ENCODE measurements around the gene RNLS. TPM values are rescaled to one million over a fixed set of nuclear protein-coding genes. Genes with fewer than 3 reads are reported as not detected.
A peak's percentile ranks its signal among the peaks of the same experiment; 100 is the strongest.

The RNLS gene
- total and polyA plus RNA-seq, 2 donors from 2014 or later = 19.5 to 21.1 TPM

- DNase-seq (peak; percentile 35 to 93 (median 60)), FAIRE-seq (no peak)
- no peaks in the 10 kb centered on the region for H3K36me3 ChIP-seq (ENCODE audit: control insufficient read depth in 2 of 3, insufficient read depth in 3 of 3, low read length in 3 of 3)
- peak overlapping the region; percentile 18 to 57 (median 25) for H3K4me3 ChIP-seq (ENCODE audit: low read length in 3 of 3)
- intact Hi-C loops (cut with DNase I) = no loop called here
- H3K27me3 ChIP-seq (ENCODE audit: control insufficient read depth, insufficient read depth, low read length) = no peaks in the 10 kb centered on the region
- peaks cover 10 to 41% (median 17%) of the 10 kb centered on the region in 3 donors for H3K4me1 ChIP-seq (ENCODE audit: control insufficient read depth in 2 of 3, insufficient read depth in 2 of 3, low read depth in 1 of 3, low read length in 3 of 3)
- no peaks in the 10 kb centered on the region for H3K9me3 ChIP-seq (ENCODE audit: control insufficient read depth in 2 of 3, insufficient read depth in 1 of 3, low read length in 3 of 3)
- peak overlapping the region; percentile 85 to 93 for H3K27ac ChIP-seq (ENCODE audit: low read depth in 2 of 2, low read length in 2 of 2)
- no peak for TF ChIP-seq CTCF (IDR thresholded peaks at IDR 0.05; ENCODE audit: borderline replicate concordance, extremely low read depth, insufficient read depth)
- peak overlapping the region in 2 of 3 donors; percentile 8 to 68 for H3K9ac ChIP-seq (ENCODE audit: low read length in 3 of 3)
Observed at GRCh38 chr10:88385601-88386203, 197.4 kb downstream of the RNLS start.

GRCh38 chr10:88383276-88383675 is 199.8 kb downstream of the RNLS start:
- no peak for FAIRE-seq
- H3K9ac ChIP-seq (ENCODE audit: low read length in 3 of 3) = no peak overlapping the region

GRCh38 chr10:88382699-88383098 is 200.4 kb downstream of the RNLS start:
- Histone ChIP-seq H3K4me3 (ENCODE audit: low read length in 3 of 3) (no peak overlapping the region), H3K9me3 (ENCODE audit: control insufficient read depth in 2 of 3, insufficient read depth in 1 of 3, low read length in 3 of 3) (no peaks in the 10 kb centered on the region), H3K4me1 (ENCODE audit: control insufficient read depth in 2 of 3, insufficient read depth in 2 of 3, low read depth in 1 of 3, low read length in 3 of 3) (peaks cover 10 to 23% (median 14%) of the 10 kb centered on the region in 3 donors), H3K9ac (ENCODE audit: low read length in 3 of 3) (no peak overlapping the region), H3K27ac (ENCODE audit: low read depth in 2 of 2, low read length in 2 of 2) (no peak overlapping the region), H3K36me3 (ENCODE audit: control insufficient read depth in 2 of 3, insufficient read depth in 3 of 3, low read length in 3 of 3) (no peaks in the 10 kb centered on the region), H3K27me3 (ENCODE audit: control insufficient read depth, insufficient read depth, low read length) (no peaks in the 10 kb centered on the region)
- DNase-seq (no peak), FAIRE-seq (no peak)
- TF ChIP-seq CTCF (IDR thresholded peaks at IDR 0.05; ENCODE audit: borderline replicate concordance, extremely low read depth, insufficient read depth) = no peak
- intact Hi-C loops (cut with DNase I) = no loop called here

More at GRCh38 chr10:88383276-88383675, 199.8 kb downstream of the RNLS start:
- Histone ChIP-seq H3K36me3 (ENCODE audit: control insufficient read depth in 2 of 3, insufficient read depth in 3 of 3, low read length in 3 of 3) (no peaks in the 10 kb centered on the region), H3K27me3 (ENCODE audit: control insufficient read depth, insufficient read depth, low read length) (no peaks in the 10 kb centered on the region), H3K9me3 (ENCODE audit: control insufficient read depth in 2 of 3, insufficient read depth in 1 of 3, low read length in 3 of 3) (no peaks in the 10 kb centered on the region), H3K4me1 (ENCODE audit: control insufficient read depth in 2 of 3, insufficient read depth in 2 of 3, low read depth in 1 of 3, low read length in 3 of 3) (peaks cover 10 to 28% (median 14%) of the 10 kb centered on the region in 3 donors), H3K27ac (ENCODE audit: low read depth in 2 of 2, low read length in 2 of 2) (no peak overlapping the region), H3K4me3 (ENCODE audit: low read length in 3 of 3) (no peak overlapping the region)
- intact Hi-C loops (cut with DNase I) = no loop called here
- no peak for DNase-seq
- TF ChIP-seq CTCF (IDR thresholded peaks at IDR 0.05; ENCODE audit: borderline replicate concordance, extremely low read depth, insufficient read depth) = no peak
